HG02642 (cell line): ENCODE results near the gene FASN.
A peak's percentile ranks its signal among the peaks of the same experiment; 100 is the strongest.

Experiments
- ATAC-seq: cut with Tn5 transposase; IDR thresholded peaks from one replicate; pipeline ENCODE4 v1.9.1; 2021; ENCODE audit warnings: mild to moderate bottlenecking; ENCODE audit not compliant: unreplicated experiment, poor library complexity

FASN gene

DNA sequence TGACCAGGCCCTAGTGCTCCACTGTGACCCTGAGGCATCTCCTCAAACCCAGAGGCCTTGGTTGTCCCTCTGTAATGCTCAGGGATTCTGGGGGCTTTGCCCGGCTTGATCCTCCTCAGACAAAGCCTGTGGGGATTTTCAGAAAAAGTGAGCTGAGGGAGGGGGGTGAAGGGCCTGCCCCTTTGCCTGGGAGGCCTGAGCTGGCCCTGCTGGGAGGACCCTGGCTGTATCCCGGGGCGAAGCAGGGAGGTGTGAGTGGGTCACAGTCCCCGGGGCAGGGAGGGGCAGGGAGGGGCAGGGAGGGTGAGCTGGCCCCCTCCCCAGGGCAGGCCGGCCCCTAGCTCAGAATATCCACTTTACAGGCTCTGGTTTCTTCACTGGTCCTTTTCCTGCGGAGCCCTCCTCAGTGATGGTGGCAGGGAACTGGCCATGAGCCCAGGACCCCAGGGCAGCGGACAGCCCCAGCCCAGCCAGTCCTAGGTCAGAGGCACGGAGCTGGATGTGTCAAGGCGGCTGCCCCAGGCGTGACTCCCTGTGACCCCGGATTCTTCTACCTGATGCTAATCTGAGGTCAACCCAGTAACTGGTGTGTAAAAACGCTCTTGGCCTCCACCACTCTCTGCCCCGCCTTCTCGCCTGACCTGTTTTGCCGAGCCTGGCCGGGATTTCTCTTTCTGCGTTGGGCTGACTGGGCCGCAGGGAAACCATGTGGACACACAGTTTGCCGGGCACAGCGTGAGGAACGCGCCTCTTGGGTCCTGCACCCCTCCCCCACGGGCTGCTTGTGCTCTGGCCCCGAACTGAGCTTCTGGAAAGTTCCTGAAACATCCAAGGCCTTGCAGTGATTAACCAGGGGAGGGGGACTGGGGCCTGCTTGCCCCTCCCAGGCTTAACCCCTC, 5.8 kb upstream of the FASN start:
- ATAC-seq: no peak

DNA sequence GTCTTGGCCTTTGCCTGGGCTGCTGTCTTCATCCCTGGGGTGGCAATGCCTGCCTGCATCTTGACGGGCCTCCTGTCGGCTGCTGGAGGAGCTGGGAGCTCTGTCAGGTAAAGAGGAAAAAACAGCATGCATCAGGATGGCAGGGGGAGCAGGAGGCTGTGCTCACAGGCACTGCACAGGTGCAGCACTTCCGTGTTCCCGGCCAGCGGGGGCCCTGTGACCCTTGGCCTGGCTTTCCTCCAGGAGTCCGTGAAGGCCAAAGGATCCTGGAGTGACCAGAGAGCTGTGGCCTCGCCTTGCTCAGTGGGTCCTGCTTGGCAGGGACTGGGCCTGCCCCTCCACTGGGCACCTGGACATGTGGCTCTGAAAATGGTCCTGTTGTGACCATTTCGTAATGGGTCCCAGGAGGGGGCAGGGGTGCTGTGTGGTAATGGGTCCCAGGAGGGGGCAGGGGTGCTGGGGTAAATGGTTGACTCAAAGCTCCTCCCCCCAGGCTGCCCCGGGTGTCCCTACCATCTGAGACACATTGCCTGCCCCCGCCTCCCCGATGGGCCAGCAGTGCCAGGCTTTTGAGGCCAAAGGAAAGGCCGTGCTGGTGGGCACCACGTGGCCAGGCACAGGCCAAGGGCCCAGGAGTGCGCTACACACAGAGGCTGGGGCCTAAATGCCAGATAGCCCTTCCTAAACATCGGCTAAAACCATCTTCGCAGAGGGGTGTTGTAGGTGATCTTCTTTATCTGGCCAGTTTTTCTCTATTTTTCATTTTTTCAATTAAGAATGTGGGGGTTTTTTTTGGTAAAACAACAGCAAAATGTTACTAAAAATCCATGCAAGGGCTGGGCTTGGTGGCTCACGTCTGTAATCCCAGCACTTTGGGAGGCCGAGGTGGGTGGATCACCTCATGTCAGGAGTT, 4.0 kb upstream of the FASN start:
- no peak for ATAC-seq

DNA sequence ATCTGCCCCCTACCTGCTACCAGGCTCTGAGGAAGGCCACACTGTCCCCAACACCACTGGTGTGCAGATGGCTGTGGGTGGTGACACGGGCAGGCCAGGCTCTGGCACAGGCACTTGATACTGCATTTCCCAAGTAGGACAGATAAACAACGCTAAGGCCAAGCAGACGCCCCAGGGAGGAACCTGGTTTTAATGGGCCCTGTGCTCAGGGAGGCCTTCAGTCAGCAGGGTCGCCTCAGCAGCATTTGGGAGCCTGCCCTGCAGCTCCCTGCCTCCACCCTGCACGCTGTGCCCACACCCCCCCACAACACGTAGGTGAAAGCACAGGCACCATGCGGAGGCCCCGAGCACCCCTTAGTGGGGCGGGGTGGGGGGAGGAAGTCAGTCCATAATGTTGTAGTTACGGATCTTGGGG, 3.3 kb upstream of the FASN start:
- ATAC-seq: no peak

DNA sequence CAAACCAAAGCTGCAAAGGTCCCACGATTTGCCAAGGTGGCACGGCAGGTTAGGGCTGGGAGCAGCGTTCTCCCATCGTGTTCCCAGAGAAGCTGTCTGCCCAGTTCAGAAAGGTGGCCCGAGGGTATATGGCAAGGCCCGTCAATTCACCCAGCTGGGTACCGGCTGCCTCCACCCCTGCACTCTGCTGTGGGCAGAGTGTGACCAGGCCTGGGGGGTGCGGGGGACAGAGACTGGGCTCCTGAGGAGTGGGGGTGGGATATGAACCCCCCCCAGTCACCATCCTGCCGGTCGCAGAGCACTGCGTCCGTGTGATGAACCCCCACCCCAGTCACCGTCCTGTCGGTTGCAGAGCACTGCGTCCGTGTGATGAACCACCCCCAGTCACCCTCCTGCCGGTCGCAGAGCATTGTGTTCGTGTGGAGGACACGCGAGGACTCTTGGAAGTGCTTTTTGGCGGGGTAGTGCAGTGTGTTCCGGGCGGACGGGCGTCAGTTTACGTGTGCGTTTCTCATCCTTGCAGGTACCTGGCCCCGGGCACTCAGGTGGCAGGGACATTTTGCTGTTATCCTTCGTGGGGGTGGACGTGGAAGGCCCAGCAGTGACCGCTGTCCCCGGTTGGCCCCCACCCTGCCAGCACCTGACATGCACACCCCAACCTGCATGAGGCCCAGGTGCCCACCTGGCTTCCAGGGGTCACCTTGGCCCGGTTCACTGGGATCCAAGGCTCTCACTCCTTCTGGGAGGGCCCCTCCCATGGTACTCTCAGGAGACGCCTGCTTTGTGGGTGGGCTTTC, 2.7 kb upstream of the FASN start:
- no peak for ATAC-seq

DNA sequence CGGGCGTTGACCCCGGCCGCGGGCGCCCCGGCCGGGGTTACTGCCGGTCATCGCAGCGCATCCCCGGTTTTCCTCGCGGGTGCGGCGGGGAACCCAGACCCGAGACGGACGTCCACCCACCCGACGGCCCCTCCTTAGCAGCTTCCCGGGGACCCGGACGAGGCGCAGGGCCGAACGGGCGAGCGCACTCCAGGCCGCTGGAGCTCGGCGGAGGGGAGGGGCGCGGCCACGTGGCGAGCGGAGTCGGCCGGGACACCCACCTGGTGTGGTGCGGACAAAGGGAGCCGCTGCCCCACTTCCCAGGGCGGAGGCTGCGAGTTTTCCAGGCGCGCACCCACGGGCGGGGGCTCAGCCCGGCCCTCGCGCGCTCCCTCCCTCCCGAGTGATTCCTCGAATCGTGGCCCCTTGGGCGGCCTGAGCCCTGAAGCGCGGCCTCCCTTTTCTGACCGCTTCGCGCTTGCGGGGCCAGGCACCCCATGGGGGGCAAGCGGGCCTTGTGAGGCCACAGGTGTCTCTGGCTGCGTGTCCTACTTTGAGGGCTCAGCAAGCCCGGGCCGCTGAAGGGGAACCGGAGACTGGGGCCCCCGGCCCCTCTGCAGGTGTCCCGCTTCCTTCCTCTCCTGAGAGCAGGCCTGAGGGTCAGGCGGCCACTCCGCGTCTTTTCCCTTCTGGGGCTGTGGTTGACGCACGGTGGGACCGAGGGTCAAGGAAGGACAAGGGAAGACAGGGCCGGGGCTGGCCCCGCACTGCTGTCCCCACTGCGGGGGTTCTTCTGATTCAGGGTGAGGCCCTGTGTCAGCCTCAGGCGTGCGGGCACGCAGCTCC, 1.1 kb upstream of the FASN start:
- peak; percentile 14 for ATAC-seq

DNA sequence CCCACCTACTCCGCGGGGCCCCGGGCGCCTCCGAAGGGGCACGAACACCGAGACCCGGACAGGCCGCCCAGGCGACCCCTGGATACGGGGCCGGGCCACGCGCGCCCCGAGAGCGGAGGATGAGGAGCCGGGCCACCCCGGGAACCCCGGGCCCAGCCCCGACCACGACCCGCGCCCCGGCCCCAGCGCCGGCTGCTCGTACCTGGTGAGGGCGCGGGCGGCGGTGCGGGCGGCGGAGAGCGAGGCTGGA, 192 bp downstream of the FASN start:
- no peak for ATAC-seq

DNA sequence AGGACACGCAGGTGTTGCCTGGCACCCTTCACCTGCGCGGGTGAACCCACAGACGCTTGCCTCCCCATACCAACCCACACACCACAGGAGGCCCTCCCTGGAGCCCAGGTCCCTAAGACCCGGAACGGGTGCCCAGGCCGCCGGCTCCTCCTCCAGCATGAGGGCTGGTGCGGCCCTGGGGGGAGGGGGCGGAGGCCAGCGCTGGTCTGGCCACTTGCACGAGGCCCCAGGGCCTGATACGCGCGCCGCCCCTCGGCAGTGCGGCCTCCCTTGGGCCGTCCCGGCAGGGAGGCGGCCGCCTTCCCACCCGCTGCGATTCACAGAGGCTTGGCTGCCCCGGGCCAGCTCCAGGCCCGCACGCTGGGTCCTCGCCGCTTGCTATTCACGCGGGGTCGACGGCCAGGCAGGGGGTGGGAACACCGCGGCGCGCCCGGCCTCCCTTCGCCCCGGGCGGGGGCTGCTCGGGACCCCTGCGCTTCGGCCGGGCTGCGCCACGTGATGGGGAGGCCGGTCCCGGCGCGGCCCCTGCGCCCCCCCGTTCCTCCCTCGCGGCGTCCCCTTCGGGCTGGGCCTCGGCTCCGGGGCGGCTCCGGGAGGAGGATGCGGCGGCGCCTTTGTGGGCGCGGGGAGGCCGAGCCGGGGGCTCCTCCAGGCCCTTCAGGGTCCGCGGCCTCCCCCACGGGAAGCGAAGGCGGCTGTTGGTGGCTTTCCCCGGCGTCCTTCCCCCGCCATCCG, 685 bp downstream of the FASN start:
- ATAC-seq: peak; percentile 2

DNA sequence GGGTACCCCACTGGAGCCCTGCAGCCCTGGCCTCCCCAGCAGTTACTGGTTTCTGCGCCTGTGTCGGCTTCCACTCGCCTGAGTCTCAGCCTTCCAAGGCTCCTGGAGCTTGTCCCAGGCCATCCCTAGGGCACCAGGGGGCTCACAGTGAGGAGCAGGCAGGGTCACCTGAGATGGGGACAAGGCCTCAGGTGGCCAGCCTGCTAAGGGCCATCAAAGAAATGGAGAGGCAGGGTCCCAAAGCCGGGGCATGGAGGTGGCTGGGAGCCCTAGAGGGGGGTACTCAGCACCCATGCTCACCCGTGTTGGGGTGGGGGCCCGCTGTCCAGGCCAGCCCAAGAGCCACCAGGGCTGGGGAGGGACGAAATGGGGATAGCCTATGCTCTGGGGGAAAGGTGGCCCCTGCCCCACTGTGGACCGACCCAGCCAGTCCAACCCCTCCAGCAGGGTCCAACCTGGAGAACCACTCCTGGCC, 1.3 kb downstream of the FASN start:
- ATAC-seq: no peak

DNA sequence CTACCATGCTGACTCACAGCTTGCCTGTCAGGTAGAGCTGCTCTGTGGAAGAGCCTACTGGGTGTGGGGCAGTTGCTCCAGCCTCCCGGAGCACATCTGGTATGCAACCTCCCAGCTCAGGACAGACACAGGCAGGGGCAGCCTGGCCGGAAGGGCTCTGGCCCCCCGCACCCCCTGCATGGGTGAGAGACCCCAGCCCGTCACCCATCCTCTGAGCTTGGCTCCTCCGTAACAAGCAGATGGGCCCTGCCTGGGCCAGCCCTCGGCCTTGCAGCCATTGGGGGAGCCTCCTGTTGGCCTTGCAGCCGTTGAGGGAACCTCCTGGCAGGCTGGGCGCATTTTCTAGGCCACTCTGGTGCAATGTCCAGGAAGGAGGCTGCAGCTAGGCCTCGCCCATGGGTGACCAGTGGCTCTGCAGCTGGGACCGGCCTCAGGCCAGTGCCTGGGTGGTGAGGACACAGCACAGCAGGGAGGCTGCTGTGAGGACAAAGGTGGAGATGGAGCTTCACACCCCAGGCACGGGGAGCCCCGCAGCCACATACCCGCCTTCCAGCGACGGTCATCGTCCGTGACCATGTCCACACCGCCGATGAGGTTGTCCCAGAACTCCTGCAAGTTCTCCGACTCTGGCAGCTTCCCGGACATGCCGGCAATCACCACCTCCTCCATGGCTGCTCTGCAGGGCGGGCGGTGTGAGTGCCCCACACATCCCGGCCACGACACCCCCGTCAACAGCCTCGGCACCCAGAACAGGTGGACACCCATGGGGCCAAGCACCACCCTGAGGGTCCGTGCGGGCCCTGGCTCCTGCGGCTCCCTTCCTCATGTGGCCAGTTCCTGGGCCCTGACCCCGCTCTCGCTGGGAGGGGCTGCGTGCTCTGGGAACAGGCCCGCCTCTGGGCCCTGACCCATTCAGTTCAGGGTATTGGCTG, 2.0 kb downstream of the FASN start:
- no peak for ATAC-seq

DNA sequence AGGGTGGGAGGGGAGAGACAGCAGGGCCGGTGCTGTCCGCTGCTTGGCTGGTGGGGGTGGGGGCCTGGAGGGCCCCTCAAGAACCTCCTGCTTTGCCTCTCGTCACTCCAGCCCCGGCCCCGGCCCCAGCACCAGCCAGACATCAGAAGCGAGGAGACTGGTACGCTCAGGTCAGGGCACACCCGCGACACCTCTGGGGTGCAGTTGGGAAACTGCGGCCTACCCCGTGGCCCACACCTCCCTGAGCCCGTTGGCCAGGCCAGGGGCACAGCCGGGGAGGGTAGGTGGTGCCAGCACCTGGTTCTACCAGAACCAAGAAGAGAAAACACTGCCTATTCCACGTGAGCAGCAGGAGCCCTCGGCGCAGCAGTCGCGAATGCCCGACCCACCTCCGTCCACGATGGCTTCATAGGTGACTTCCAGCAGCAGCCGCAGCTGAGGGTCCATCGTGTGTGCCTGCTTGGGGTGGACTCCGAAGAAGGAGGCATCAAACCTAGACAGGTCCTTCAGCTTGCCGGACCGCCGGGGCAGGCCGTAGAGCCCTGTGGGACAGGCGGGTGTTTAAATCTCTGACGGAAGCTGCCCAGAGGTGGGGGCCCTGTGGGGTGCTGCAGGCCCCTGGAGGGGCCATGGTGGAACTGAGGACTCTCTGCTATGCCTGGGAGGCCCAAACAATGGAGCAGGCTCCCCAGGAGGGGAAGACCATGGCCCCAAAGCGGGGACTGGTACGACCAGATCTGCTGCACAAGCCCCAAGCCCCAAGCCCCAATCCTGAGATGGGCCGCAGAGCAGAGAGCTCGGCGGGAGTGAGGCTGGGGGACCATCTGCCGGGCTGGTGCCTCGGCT, 2.9 kb downstream of the FASN start:
- no peak for ATAC-seq

DNA sequence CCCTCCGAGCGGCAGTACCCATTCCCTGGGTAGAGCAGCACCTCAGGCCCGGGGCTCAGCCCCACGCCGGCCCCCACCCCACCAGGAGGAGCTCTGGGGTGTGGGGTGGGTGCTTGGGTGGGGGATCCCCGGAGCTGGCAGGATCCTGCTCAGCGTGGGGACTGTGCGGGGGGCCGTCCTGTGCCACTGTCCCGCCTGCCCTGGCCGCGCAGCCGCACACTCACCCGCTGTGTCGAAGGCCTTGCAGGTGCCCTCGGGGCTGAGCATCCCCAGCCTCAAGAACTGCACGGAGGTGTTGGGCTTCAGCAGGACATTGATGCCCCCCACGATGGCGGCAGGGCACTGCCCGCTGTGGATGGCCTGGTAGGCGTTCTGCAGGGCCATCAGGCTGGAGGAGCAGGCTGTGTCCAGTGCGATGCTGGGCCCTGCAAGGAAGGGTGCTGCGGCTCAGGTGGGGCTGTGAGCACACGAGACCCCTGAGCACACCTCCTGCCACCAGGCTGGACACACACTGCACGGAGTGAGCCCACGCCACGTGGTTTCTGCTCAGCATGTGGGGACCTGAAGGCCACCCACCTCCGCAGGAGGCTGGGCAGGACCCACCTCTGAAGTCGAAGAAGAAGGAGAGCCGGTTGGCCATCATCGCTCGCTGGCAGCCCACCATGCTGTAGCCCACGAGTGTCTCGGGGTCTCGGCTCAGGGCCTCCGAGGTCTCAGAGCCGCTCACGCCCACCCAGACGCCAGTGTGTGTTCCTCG, 4.9 kb downstream of the FASN start:
- no peak for ATAC-seq

DNA sequence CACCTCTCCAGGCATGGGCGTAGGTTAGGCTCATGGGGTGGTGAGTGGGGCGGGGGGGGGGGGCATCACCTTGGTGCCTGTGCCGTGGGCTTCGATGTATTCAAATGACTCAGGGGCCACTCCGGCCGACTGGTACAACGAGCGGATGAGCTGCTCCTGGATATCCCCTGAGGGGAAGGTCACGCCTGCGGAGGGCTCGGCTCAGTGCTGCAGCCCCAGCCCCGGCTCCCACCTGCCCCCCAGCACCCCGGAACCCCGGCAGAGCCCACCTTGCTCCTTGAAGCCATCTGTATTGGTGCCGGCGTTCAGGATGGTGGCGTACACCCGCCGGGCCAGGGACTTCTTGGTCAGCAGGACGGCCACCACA, 5.4 kb downstream of the FASN start:
- ATAC-seq: no peak

DNA sequence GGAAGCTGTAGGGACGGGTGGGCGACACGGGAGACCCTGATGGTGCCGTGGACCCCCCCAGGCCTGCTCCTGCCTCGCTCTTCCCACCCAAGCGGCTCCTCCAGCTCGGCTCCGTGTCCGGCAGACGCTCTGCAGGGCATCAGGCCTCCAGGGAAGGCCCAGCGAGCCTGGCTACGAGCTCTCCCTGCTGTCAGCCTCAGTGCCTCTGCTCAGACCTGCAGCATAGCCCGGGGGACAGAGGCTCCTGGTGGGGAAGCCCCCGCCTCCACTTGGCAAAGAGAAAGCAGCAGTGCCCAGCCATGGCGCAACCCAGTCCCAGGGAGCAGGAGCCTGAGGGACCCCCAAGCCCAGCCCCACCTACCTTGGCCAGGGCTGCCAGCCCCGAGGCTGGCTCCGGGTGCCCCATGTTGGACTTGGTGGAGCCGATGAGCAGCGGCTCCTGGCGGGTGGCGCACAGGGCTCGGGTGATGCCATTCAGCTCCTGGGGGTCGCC, 5.9 kb downstream of the FASN start:
- ATAC-seq: no peak

DNA sequence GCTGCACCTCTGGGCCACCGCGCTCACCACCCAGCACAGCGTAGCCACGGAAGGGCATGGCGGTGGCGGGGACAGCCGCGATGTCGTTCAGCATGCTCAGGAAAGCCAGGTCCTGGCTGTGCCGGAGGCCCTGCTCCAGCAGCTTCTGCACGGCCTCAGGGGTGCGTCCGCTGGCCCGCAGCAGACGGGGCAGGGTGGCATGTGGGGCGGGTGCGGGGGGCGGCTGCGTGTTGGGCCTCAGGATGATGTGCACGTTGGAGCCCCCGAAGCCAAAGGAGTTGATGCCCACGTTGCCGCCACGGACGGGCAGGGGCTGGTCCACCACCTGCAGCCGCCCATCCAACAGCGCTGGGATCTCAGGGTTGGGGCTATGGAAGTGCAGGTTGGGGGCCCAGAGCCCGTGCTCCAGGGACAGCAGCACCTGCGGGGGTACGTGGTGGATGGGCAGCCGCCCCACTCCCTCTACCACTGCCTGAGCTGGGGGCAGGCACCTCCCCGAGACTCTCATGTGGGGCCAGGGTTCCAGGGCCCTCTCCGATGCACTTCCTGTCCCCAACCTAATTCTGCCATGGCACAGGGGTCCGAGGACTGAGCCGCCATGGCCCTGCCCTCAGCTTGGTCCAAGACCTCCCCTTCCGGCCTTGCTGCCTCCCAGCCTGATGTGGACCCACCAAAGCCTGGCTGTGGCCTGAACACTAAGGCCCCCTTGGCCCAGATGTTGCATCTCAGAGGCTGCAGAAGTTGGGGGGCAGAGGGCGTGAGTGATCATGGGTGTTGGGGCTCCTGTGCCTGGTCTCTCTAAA, 6.6 kb downstream of the FASN start:
- no peak for ATAC-seq

DNA sequence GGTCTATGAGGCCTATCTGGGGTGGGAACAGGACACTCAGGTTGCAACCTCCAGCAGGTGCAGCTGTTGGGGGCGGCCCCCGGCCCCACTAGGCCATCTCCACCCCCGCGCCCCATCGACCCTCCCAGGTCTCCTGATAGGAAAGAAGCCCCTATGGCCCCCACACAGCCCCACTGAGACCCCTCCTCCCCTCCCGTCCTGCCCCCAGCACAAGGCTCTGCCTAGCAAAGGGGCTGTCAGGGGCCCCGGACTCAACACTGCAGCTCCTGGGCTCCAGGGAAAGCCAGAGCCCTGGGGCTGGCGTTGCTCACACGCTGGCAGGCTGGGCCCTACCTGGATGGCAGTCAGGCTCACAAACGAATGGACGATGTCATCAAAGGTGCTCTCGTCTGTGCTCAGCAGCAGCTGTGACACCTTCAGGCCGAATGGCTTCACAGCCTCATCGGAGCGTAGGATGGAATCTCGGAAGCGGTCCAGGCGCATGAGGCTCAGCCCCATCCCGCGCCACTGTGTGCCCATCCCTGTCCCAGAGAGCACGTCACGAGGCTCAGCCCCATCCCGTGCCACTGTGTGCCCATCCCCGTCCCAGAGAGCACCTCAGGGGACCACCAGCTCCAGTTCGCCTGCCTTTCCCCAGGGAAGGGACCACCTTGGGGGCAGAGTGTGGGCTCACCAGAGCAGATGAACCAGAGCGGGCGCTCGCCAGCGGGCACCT, 7.3 kb downstream of the FASN start:
- ATAC-seq: no peak
